Measurements from ENCODE around the gene MYOCOS. TPM values are rescaled to one million over a fixed set of nuclear protein-coding genes. Genes with fewer than 3 reads are reported as not detected.

The MYOCOS gene
- total and polyA plus RNA-seq, 10 donors = not detected

- H3K9me3 ChIP-seq = no peaks in the 10 kb centered on the region
- H3K4me1 ChIP-seq = no peaks in the 10 kb centered on the region
- no peak overlapping the region for H3K4me3 ChIP-seq
- no peaks in the 10 kb centered on the region for H3K27me3 ChIP-seq (replicated peaks in 1 of 7)
- intact Hi-C loops (cut with DNase I; ENCODE audit: low total_unique reads) = no loop called here
- peaks cover 2 to 100% (median 90%) of the 10 kb centered on the region in 6 donors for H3K36me3 ChIP-seq
- WGBS, 5 donors = 93 to 99% (median 98%) methylated on average over 2 of the region's 2 CpGs
- TF ChIP-seq POLR2AphosphoS5 (IDR thresholded peaks at IDR 0.05) (no peak), POLR2A (IDR thresholded peaks at IDR 0.05) (no peak)
- TF ChIP-seq, protein P1, sequence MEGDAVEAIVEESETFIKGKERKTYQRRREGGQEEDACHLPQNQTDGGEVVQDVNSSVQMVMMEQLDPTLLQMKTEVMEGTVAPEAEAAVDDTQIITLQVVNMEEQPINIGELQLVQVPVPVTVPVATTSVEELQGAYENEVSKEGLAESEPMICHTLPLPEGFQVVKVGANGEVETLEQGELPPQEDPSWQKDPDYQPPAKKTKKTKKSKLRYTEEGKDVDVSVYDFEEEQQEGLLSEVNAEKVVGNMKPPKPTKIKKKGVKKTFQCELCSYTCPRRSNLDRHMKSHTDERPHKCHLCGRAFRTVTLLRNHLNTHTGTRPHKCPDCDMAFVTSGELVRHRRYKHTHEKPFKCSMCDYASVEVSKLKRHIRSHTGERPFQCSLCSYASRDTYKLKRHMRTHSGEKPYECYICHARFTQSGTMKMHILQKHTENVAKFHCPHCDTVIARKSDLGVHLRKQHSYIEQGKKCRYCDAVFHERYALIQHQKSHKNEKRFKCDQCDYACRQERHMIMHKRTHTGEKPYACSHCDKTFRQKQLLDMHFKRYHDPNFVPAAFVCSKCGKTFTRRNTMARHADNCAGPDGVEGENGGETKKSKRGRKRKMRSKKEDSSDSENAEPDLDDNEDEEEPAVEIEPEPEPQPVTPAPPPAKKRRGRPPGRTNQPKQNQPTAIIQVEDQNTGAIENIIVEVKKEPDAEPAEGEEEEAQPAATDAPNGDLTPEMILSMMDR (IDR thresholded peaks at IDR 0.05 in 8 of 11, conservative IDR thresholded peaks at IDR 0.05 in 3 of 11) = no peak
- H3K27ac ChIP-seq = no peak overlapping the region
- DNase-seq = no peak
Measured at GRCh38 chr1:171582589-171582988, 39.5 kb upstream of the MYOCOS start.

- WGBS, 5 donors = 88 to 96% (median 91%) methylated on average over 1 of the region's 1 CpG
Measured at GRCh38 chr1:171583591-171584201, 38.3 kb upstream of the MYOCOS start.

DNA sequence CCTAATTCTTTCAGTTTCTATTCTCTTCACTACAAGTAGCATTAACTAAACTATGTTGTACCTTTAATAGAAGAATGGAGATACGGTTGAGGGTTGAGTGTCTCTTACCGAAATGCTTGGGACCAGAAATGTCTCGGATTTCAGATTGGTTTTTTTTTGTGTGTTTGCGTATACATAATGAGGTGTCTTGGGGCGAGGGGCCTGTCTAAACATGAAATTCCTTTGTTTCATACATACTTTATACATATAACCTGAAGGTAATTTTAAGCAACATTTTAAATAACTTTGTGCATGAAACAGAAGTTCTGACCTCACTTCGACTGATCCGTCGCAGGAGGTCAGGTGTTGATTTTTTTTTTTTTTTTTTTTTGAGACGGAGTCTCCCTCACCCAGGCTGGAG lies 36.3 kb upstream of the MYOCOS start:
- Histone ChIP-seq H3K9me3 (no peaks in the 10 kb centered on the region), H3K36me3 (peaks cover 2 to 100% (median 91%) of the 10 kb centered on the region in 6 donors), H3K4me1 (no peaks in the 10 kb centered on the region), H3K27ac (no peak overlapping the region), H3K4me3 (no peak overlapping the region), H3K27me3 (replicated peaks in 1 of 7) (no peaks in the 10 kb centered on the region)
- intact Hi-C loops (cut with DNase I; ENCODE audit: low total_unique reads) = loop anchor here (5.0 kb wide), 1 partner anchor 48 kb away; no protein-coding TSS in a partner anchor
- TF ChIP-seq POLR2AphosphoS5 (IDR thresholded peaks at IDR 0.05) (no peak), POLR2A (IDR thresholded peaks at IDR 0.05) (no peak)
- TF ChIP-seq, protein P1 (IDR thresholded peaks at IDR 0.05 in 8 of 11, conservative IDR thresholded peaks at IDR 0.05 in 3 of 11) = no peak
- DNase-seq = no peak
- WGBS, 5 donors = 95 to 98% (median 96%) methylated on average over 8 to 9 of the region's 9 CpGs

More at GRCh38 chr1:171583591-171584201, 38.3 kb upstream of the MYOCOS start:
- no peak for TF ChIP-seq POLR2AphosphoS5 (IDR thresholded peaks at IDR 0.05)
- no peak for TF ChIP-seq POLR2A (IDR thresholded peaks at IDR 0.05)
- TF ChIP-seq, protein P1 (IDR thresholded peaks at IDR 0.05 in 8 of 11, conservative IDR thresholded peaks at IDR 0.05 in 3 of 11) = no peak
- intact Hi-C loops (cut with DNase I; ENCODE audit: low total_unique reads) = no loop called here
- Histone ChIP-seq H3K9me3 (no peaks in the 10 kb centered on the region), H3K4me1 (no peaks in the 10 kb centered on the region), H3K36me3 (peaks cover 2 to 100% (median 90%) of the 10 kb centered on the region in 6 donors), H3K27ac (no peak overlapping the region), H3K27me3 (replicated peaks in 1 of 7) (no peaks in the 10 kb centered on the region), H3K4me3 (no peak overlapping the region)
- DNase-seq = no peak

DNA sequence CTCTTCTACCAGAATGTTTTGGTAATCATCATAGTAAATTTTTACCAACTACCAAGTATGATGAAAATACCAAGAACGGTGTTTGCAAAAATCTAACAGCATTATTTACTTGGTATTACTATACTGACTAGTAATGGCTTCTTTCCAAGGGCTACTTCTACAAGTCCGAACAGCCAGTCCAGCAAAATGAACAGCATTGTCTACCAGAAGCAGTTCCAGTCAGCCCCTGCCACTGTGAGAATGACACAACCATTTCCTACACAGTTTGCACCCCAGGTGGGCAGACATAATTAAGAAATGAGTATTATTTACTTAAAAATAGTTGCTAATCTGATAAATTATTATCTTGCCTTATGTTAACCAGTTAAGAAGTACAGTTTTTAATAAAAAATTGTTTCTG lies 33.8 kb upstream of the MYOCOS start:
- DNase-seq = no peak
- Histone ChIP-seq H3K36me3 (peaks cover 2 to 100% (median 94%) of the 10 kb centered on the region in 6 donors), H3K4me1 (no peaks in the 10 kb centered on the region), H3K27me3 (replicated peaks in 1 of 7) (no peaks in the 10 kb centered on the region), H3K27ac (no peak overlapping the region), H3K9me3 (no peaks in the 10 kb centered on the region), H3K4me3 (no peak overlapping the region)
- TF ChIP-seq POLR2A (IDR thresholded peaks at IDR 0.05) = no peak
- TF ChIP-seq, protein P1 (IDR thresholded peaks at IDR 0.05 in 8 of 11, conservative IDR thresholded peaks at IDR 0.05 in 3 of 11) = no peak
- TF ChIP-seq POLR2AphosphoS5 (IDR thresholded peaks at IDR 0.05) = no peak
- WGBS, 5 donors = 96 to 99% (median 98%) methylated on average over 2 of the region's 2 CpGs
- intact Hi-C loops (cut with DNase I; ENCODE audit: low total_unique reads) = loop anchor here (5.0 kb wide), 1 partner anchor 51 kb away; no protein-coding TSS in a partner anchor

All from spleen (tissue), 11 donors.